A673 (cell line): Measurements from ENCODE around the gene ART1. TPM values are rescaled to one million over a fixed set of nuclear protein-coding genes. Genes with fewer than 3 reads are reported as not detected.

ENCODE experiments used
- BruUV-seq: library from RNA; stranded (reverse); fragments of 400-500 nt; replicated peaks from 2 replicates; lab custom pipeline; 2021; lab: Mats Ljungman, UMichigan
- CTCF ChIA-PET: fragments of 300-600 bp; sonication (Branson Sonifier 250); formaldehyde crosslinking; loops from one replicate; lab custom pipeline; 2022; ENCODE audit warnings: antibody characterized with exemption; lab: Charles Lee
- POLR2A ChIA-PET: fragments of 300-600 bp; sonication (Branson Sonifier 250); formaldehyde crosslinking; loops from one replicate; lab custom pipeline; 2022; ENCODE audit warnings: antibody characterized with exemption; ENCODE audit not compliant: low non-redundant PET; lab: Charles Lee
- DNase-seq: peaks from one replicate; pipeline ENCODE4 v3.0.0-alpha.2; 2015; ENCODE audit warnings: low spot score
- H3K27ac ChIP-seq: fragments of 200-600 bp; sonication (generic); 2 replicates; pipeline ENCODE4 v1.5.1; 2016; ENCODE audit warnings: mixed run types, low read depth, mild to moderate bottlenecking, mixed read lengths, antibody characterized with exemption, low read length; ENCODE audit not compliant: poor library complexity, severe bottlenecking
- H3K27me3 ChIP-seq: fragments of 200-600 bp; sonication (generic); replicated peaks from 2 replicates; pipeline ENCODE4 v1.6.1; 2017; ENCODE audit warnings: mixed run types, low read depth, mild to moderate bottlenecking, mixed read lengths, antibody characterized with exemption, low read length; ENCODE audit not compliant: insufficient read depth, poor library complexity
- H3K36me3 ChIP-seq: fragments of 200-600 bp; sonication (generic); 2 replicates; pipeline ENCODE4 v1.6.1; 2016; ENCODE audit warnings: mixed run types, mild to moderate bottlenecking, mixed read lengths, antibody characterized with exemption, low read length; ENCODE audit not compliant: insufficient read depth, poor library complexity, severe bottlenecking
- H3K4me1 ChIP-seq: fragments of 200-600 bp; sonication (generic); 2 replicates; pipeline ENCODE4 v1.6.1; 2017; ENCODE audit warnings: mixed run types, mild to moderate bottlenecking, mixed read lengths, antibody characterized with exemption, low read length; ENCODE audit not compliant: insufficient read depth, poor library complexity, severe bottlenecking
- H3K4me3 ChIP-seq: fragments of 200-600 bp; sonication (generic); 2 replicates; pipeline ENCODE4 v1.5.1; 2016; ENCODE audit warnings: low read depth, mixed run types, mild to moderate bottlenecking, mixed read lengths, low read length; ENCODE audit not compliant: poor library complexity, severe bottlenecking
- H3K9me3 ChIP-seq: fragments of 200-600 bp; sonication (generic); 2 replicates; pipeline ENCODE4 v1.6.1; 2016; ENCODE audit warnings: mixed run types, low read depth, mild to moderate bottlenecking, mixed read lengths, antibody characterized with exemption, low read length; ENCODE audit not compliant: poor library complexity, severe bottlenecking
- EZH2 ChIP-seq: fragments of 200-600 bp; sonication (generic); IDR thresholded peaks from 2 replicates; pipeline ENCODE4 v1.6.1; 2017; ENCODE audit warnings: borderline replicate concordance, low read depth, mild to moderate bottlenecking, mixed read lengths, antibody characterized with exemption, low read length; ENCODE audit not compliant: poor library complexity, severe bottlenecking
- intact Hi-C: fragments of 100-400 bp; cut with micrococcal nuclease; formaldehyde crosslinking; loops from one replicate; pipeline ENCODE4 v1.10.0; 2022; ENCODE audit not compliant: unreplicated experiment
- total RNA-seq: library from RNA; stranded (reverse); gene quantifications from 2 replicates; pipeline ENCODE4 v1.2.3, GENCODE V29; 2021
- TF ChIP-seq, protein P1 (sequence below): fragments of 300-800, 200-600 bp; sonication (generic); conservative IDR thresholded peaks from 2 replicates; pipeline ENCODE4 v1.5.1; 2017; ENCODE audit warnings: low read depth, mild to moderate bottlenecking, antibody characterized with exemption, low read length, moderate library complexity, mixed read lengths

The ART1 gene
- total RNA-seq, 1 experiment from 2014 or later = not detected

DNA sequence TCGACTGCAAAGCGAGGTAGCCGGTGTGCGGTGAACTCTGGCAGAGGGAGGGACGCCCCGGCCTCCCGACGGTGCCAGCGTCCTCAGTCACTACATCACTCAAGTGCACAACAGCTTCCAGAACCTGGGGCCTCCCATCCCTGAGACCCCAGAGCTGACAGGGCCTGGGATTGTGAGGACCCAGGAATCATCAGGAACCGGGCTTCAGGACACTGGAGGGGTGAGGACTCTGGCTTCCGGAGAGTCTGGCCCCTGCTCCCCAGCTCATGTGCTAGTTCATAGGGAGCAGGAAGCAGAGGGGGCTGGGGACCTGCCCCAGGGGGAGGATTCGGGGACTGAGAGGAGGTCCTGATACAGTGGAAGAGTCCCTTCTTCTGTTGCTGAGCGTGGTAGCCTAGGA is 7.7 kb upstream of the ART1 start:
- intact Hi-C loops = no loop called here
- Histone ChIP-seq H3K4me1 (no peaks in the 10 kb centered on the region), H3K4me3 (no peak overlapping the region), H3K9me3 (no peaks in the 10 kb centered on the region), H3K27ac (no peak overlapping the region), H3K27me3 (no peaks in the 10 kb centered on the region), H3K36me3 (no peaks in the 10 kb centered on the region)
- no peak for DNase-seq
- ChIA-PET CTCF (no interaction called here), POLR2A (no interaction called here)
- TF ChIP-seq, protein P1, sequence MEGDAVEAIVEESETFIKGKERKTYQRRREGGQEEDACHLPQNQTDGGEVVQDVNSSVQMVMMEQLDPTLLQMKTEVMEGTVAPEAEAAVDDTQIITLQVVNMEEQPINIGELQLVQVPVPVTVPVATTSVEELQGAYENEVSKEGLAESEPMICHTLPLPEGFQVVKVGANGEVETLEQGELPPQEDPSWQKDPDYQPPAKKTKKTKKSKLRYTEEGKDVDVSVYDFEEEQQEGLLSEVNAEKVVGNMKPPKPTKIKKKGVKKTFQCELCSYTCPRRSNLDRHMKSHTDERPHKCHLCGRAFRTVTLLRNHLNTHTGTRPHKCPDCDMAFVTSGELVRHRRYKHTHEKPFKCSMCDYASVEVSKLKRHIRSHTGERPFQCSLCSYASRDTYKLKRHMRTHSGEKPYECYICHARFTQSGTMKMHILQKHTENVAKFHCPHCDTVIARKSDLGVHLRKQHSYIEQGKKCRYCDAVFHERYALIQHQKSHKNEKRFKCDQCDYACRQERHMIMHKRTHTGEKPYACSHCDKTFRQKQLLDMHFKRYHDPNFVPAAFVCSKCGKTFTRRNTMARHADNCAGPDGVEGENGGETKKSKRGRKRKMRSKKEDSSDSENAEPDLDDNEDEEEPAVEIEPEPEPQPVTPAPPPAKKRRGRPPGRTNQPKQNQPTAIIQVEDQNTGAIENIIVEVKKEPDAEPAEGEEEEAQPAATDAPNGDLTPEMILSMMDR = no peak
- TF ChIP-seq EZH2 = no peak
- no TSS peak for BruUV-seq

DNA sequence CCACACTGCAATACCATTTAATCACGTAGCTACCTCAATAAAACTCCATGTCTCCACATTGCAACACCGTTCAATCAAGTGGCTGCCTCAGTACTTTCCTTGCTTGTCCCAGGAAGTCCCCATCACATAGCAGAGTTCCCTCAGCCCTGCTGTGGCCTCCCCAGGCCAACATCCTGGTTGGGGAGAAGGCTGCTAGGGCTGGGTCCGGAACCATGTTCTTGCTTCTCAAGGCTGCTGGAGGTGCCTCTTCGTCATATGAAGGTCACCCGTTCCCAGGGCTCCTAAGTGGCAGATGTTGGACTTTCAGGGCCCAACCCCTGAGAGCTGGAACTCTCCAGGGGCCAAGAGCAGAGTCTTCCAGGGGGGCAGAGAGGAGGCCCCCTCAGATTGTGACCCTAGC is 6.4 kb upstream of the ART1 start:
- no peaks in the 10 kb centered on the region for H3K27me3 ChIP-seq
- H3K4me3 ChIP-seq = no peak overlapping the region
- no peak for TF ChIP-seq EZH2
- TF ChIP-seq, protein P1 = no peak
- H3K27ac ChIP-seq = no peak overlapping the region
- no TSS peak for BruUV-seq
- no peaks in the 10 kb centered on the region for H3K9me3 ChIP-seq
- intact Hi-C loops = no loop called here
- H3K36me3 ChIP-seq = no peaks in the 10 kb centered on the region
- ChIA-PET CTCF (no interaction called here), POLR2A (no interaction called here)
- DNase-seq = no peak
- no peaks in the 10 kb centered on the region for H3K4me1 ChIP-seq

DNA sequence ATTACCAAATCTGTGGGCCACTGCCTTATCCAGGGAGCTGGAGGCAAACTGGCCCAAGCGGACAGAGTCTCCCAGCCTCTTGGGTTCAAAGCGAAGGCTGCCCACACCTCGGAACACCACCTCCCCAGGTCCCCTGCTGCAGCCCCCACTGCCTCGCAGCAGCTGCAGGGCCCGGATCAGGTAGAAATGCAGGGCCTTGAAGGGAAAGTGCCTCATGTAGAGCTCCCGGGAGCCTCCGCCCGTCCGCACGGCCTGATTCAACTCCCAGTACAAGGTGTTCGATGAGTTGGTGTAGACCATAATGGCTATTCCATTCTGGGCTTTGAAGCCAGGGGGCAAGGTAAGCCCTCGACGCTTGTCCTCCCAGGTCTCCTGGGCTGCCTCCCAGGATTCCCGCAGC is 5.1 kb upstream of the ART1 start:
- Histone ChIP-seq H3K27me3 (no peaks in the 10 kb centered on the region), H3K9me3 (no peaks in the 10 kb centered on the region), H3K27ac (no peak overlapping the region), H3K4me3 (no peak overlapping the region), H3K4me1 (no peaks in the 10 kb centered on the region), H3K36me3 (no peaks in the 10 kb centered on the region)
- intact Hi-C loops = no loop called here
- no peak for DNase-seq
- ChIA-PET POLR2A (no interaction called here), CTCF (no interaction called here)
- TF ChIP-seq, protein P1 = no peak
- TF ChIP-seq EZH2 = no peak
- no TSS peak for BruUV-seq
